ENCODE measurements around the gene OR4K13.

OR4K13 gene

GRCh38 chr14:20035938-20036337, at the start of gene OR4K13:
Gene OR4K13 (minus strand): TSS chr14:20036038. CDS start chr14:20034758, 1,280 bp downstream.
- no peak for DNase-seq

GRCh38 chr14:20059745-20060144, 23.9 kb upstream of the OR4K13 start, which contains the start of gene OR4L1:
Gene OR4L1 (plus strand): TSS chr14:20060045. CDS start chr14:20060045, 0 bp downstream.
- no peak for DNase-seq

GRCh38 chr14:20048202-20048601, 12.4 kb upstream of the OR4K13 start:
- no peak for DNase-seq

- DNase-seq = no peak
These were observed 8.4 kb upstream of the OR4K13 start for GRCh38 chr14:20044243-20044642.

GRCh38 chr14:20035449-20035848, 389 bp downstream of the OR4K13 start:
- no peak for DNase-seq

GRCh38 chr14:20031058-20031457, 4.8 kb downstream of the OR4K13 start:
- no peak for DNase-seq

- no peak for DNase-seq
These were observed 16.5 kb downstream of the OR4K13 start, which contains the start of gene OR4K14 for GRCh38 chr14:20019257-20019865. Gene OR4K14 (minus strand): TSS chr14:20019307. CDS start chr14:20015193, 4,114 bp downstream.

GRCh38 chr14:20008156-20008555, 27.7 kb downstream of the OR4K13 start:
- DNase-seq = no peak

GRCh38 chr14:20002319-20002718, 33.5 kb downstream of the OR4K13 start:
- no peak for DNase-seq

GRCh38 chr14:20001863-20002262, 34.0 kb downstream of the OR4K13 start, which contains the start of gene OR4Q2:
Gene OR4Q2 (plus strand): TSS chr14:20002163.
- DNase-seq = no peak

- DNase-seq = no peak
These were observed 42.4 kb downstream of the OR4K13 start for GRCh38 chr14:19993438-19993837.

All from activated CD8-positive, alpha-beta memory T cell treated with anti-CD3 and anti-CD28 coated beads, Interleukin-2, amount 50 U/mL, for 4 hours (primary cell).